Adrenal gland (tissue), 5 donors: Measurements from ENCODE around the gene ANKRD11.

Source experiments
- POLR2A ChIP-seq, 2 donors: fragments of 450-650 bp; IDR thresholded peaks; one replicate each; pipeline ENCODE4 v1.6.1; 2017; ENCODE audit warnings: antibody characterized with exemption in 2 of 2, mild to moderate bottlenecking in 2 of 2, moderate library complexity in 1 of 2
- TF ChIP-seq, protein P1 (sequence below), 6 experiments: fragments of 450-650 bp in 4 of 6; fragments of 200-600 bp in 2 of 6; sonication (generic) in 1 of 6; IDR thresholded peaks; 1 replicate in 5 of 6; 2 replicates in 1 of 6; pipeline versions ENCODE4 v1.5.1 to v1.8.0; 2016 to 2021; ENCODE audit warnings: antibody characterized with exemption in 6 of 6, mild to moderate bottlenecking in 2 of 6, moderate library complexity in 1 of 6
- donor health status: DM: no; HTN: no; CAD: no.

DNA sequence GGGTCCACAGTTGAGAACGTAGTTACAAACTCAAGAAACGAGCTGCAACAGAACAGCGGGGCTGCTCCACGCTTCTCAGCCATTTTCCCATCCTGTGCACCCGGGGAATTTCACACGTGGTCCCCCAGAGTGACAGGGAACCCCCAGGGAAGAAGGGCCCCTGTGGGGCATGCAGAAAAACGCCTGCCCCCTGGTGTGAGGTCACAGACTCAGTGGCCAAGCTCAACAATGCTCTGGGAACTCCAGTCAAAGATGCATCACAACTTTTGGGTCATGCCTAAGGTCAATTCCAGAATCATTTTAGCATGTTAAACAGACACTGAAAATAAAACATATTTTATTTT is 157.5 kb downstream of the ANKRD11 start:
- TF ChIP-seq, protein P1, sequence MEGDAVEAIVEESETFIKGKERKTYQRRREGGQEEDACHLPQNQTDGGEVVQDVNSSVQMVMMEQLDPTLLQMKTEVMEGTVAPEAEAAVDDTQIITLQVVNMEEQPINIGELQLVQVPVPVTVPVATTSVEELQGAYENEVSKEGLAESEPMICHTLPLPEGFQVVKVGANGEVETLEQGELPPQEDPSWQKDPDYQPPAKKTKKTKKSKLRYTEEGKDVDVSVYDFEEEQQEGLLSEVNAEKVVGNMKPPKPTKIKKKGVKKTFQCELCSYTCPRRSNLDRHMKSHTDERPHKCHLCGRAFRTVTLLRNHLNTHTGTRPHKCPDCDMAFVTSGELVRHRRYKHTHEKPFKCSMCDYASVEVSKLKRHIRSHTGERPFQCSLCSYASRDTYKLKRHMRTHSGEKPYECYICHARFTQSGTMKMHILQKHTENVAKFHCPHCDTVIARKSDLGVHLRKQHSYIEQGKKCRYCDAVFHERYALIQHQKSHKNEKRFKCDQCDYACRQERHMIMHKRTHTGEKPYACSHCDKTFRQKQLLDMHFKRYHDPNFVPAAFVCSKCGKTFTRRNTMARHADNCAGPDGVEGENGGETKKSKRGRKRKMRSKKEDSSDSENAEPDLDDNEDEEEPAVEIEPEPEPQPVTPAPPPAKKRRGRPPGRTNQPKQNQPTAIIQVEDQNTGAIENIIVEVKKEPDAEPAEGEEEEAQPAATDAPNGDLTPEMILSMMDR (IDR thresholded peaks at IDR 0.05) = no peak
- TF ChIP-seq POLR2A (IDR thresholded peaks at IDR 0.05) = no peak
